Stimulated activated CD8-positive, alpha-beta memory T cell treated with anti-CD3 and anti-CD28 coated beads, Interleukin-4, amount 100 ng/mL, for 4 hours (primary cell): ENCODE results near the gene CCDC171.
"Not testable (repeated sequence)": the region's sequence is repeated elsewhere in the genome, so short reads cannot be mapped to it uniquely, and the experiment has no call there.

ENCODE experiments used
- DNase-seq, 2 donors: peaks; one replicate each; pipeline ENCODE4 v3.0.0-alpha.2; 2020; ENCODE audit warnings: low read depth in 2 of 2, low spot score in 1 of 2

Gene CCDC171

GRCh38 chr9:15746905-15747304 lies 194.1 kb downstream of the CCDC171 start:
- DNase-seq: no peak

GRCh38 chr9:15755660-15756059 lies 202.8 kb downstream of the CCDC171 start:
- DNase-seq: no peak

- DNase-seq: no peak
Measured at GRCh38 chr9:15761551-15761950, 208.7 kb downstream of the CCDC171 start.

- no peak for DNase-seq
Measured at GRCh38 chr9:15763371-15763770, 210.5 kb downstream of the CCDC171 start.

GRCh38 chr9:15764131-15764530 lies 211.3 kb downstream of the CCDC171 start:
- DNase-seq: no peak

GRCh38 chr9:15769547-15769946 lies 216.7 kb downstream of the CCDC171 start:
- no peak for DNase-seq

- DNase-seq: no peak
Measured at GRCh38 chr9:15778861-15779260, 226.0 kb downstream of the CCDC171 start.

GRCh38 chr9:15782106-15782505 lies 229.3 kb downstream of the CCDC171 start:
- DNase-seq: no peak

GRCh38 chr9:15785584-15785983 lies 232.7 kb downstream of the CCDC171 start:
- no peak for DNase-seq

- no peak for DNase-seq
Measured at GRCh38 chr9:15786616-15787015, 233.8 kb downstream of the CCDC171 start.

GRCh38 chr9:15810219-15810899 lies 257.5 kb downstream of the CCDC171 start:
- DNase-seq: not testable (repeated sequence)

GRCh38 chr9:15813076-15813475 lies 260.2 kb downstream of the CCDC171 start:
- DNase-seq: no peak

- DNase-seq: no peak
Measured at GRCh38 chr9:15824310-15824709, 271.5 kb downstream of the CCDC171 start.

GRCh38 chr9:15831384-15831783 lies 278.5 kb downstream of the CCDC171 start:
- DNase-seq: no peak

GRCh38 chr9:15834541-15834940 lies 281.7 kb downstream of the CCDC171 start:
- DNase-seq: no peak

- DNase-seq: no peak
Measured at GRCh38 chr9:15837079-15837679, 284.3 kb downstream of the CCDC171 start.

GRCh38 chr9:15842051-15842450 lies 289.2 kb downstream of the CCDC171 start:
- DNase-seq: no peak

- no peak for DNase-seq
Measured at GRCh38 chr9:15843316-15843715, 290.5 kb downstream of the CCDC171 start.

GRCh38 chr9:15843931-15844330 lies 291.1 kb downstream of the CCDC171 start:
- no peak for DNase-seq

GRCh38 chr9:15846611-15847010 lies 293.8 kb downstream of the CCDC171 start:
- no peak for DNase-seq

- no peak for DNase-seq
Measured at GRCh38 chr9:15849871-15850270, 297.0 kb downstream of the CCDC171 start.

- no peak for DNase-seq
Measured at GRCh38 chr9:15851766-15852165, 298.9 kb downstream of the CCDC171 start.

GRCh38 chr9:15856591-15856990 lies 303.7 kb downstream of the CCDC171 start:
- DNase-seq: no peak
